ENCODE measurements around the gene ANKRD55. TPM values are rescaled to one million over a fixed set of nuclear protein-coding genes. Genes with fewer than 3 reads are reported as not detected.
"Not testable (repeated sequence)": the region's sequence is repeated elsewhere in the genome, so short reads cannot be mapped to it uniquely, and the experiment has no call there.

Gene ANKRD55
- total RNA-seq, 2 donors from 2014 or later, result not detected

DNA sequence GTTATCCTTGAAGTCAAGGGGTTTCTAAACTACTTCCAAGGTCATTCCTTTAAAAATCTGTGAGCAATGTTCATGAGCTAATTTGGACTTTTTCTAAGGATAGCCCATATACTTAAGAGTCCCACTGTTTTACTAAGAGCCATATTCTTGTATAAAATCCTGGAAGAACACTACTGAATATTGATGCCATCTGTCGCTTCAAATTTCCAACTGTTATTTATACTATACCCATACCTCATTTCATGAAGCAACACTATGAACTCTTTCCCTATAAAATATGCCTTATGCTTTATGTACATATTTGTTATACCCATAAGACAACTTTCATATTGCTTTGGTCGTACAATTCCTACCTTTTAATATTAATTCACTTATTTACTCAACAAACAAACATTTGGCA lies 12.4 kb upstream of the ANKRD55 start:
- Histone ChIP-seq H3K36me3 (no peaks in the 10 kb centered on the region), H3K27me3 (no peaks in the 10 kb centered on the region), H3K9me3 (no peaks in the 10 kb centered on the region), H3K4me1 (no peaks in the 10 kb centered on the region), H3K9ac (ENCODE audit: low read depth in 2 of 2, low read length in 2 of 2) (no peak overlapping the region), H3K4me3 (no peak overlapping the region), H3K27ac (no peak overlapping the region)
- intact Hi-C loops (cut with DNase I), result no loop called here
- TF ChIP-seq CTCF (IDR thresholded peaks at IDR 0.05), result no peak
- DNase-seq, result no peak

DNA sequence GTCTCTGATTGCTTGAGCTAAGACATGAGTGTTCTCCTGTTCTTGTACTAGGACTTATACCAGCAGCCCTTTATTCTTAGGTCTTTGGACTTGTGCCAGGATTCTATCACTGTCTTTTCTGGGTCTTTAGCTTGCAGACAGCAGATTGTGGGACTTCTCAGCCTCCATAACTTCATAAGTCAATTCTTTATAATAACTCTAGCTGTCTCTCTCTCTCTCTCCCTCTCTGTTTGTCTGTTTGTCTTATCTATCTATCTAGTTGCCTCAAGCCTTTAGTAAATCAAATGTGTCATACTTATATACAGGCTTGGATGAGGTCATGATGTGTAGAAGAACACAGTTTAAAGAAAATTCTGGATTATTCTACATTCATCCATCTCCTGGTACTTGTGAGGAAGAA lies 11.5 kb upstream of the ANKRD55 start:
- intact Hi-C loops (cut with DNase I), result no loop called here
- Histone ChIP-seq H3K27ac (no peak overlapping the region), H3K4me3 (no peak overlapping the region), H3K9me3 (no peaks in the 10 kb centered on the region), H3K9ac (ENCODE audit: low read depth in 2 of 2, low read length in 2 of 2) (no peak overlapping the region), H3K4me1 (no peaks in the 10 kb centered on the region), H3K36me3 (no peaks in the 10 kb centered on the region), H3K27me3 (no peaks in the 10 kb centered on the region)
- no peak for DNase-seq
- no peak for TF ChIP-seq CTCF (IDR thresholded peaks at IDR 0.05)

DNA sequence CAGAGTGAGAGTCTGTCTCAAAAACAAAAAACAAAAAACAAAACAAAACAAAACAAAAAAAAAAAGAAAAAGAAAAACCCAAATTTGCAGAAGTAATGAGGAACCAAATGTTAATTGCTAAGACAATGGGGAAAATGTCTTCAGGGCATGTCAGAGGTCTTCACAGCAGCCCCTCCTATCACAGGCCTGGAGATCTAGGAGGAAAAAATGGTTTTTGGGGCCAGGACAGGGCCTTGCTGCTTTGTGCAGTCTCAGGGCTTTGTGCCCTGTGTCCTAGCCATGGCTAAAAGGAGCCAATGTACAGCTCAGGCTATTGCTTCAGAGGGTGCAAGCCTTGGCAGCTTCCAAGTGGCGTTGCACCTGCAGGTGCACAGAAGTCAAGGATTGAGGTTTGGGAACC lies 9.1 kb upstream of the ANKRD55 start:
- H3K36me3 ChIP-seq; H3K9me3 ChIP-seq; H3K27me3 ChIP-seq; H3K27ac ChIP-seq; intact Hi-C loops (cut with DNase I); DNase-seq; H3K4me1 ChIP-seq; H3K9ac ChIP-seq (ENCODE audit: low read depth in 2 of 2, low read length in 2 of 2); H3K4me3 ChIP-seq: not testable (repeated sequence)

DNA sequence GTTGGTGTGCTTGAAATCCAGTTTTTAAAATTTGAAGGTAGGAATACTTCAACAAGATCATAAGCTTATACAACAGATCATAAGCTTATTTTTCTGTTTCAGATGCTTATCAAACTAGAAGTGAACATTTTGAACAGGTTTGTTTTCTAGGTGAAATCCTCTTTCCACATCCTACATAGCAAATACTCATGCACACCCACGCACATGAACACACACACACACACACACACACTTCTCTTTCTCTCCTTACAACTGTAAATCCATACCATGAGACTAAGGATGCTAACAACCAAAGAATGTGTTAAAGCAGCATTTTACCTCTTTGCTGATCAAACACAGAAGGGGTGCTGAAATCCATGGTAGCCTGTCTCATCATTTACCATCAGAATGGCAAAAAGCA lies 592 bp downstream of the ANKRD55 start:
- no peak for DNase-seq
- intact Hi-C loops (cut with DNase I), result no loop called here
- no peak for TF ChIP-seq CTCF (IDR thresholded peaks at IDR 0.05)
- H3K4me3 ChIP-seq, result no peak overlapping the region
- no peaks in the 10 kb centered on the region for H3K9me3 ChIP-seq
- H3K4me1 ChIP-seq, result no peaks in the 10 kb centered on the region
- H3K27me3 ChIP-seq, result no peaks in the 10 kb centered on the region
- no peak overlapping the region for H3K9ac ChIP-seq (ENCODE audit: low read depth in 2 of 2, low read length in 2 of 2)
- H3K27ac ChIP-seq, result no peak overlapping the region
- H3K36me3 ChIP-seq, result no peaks in the 10 kb centered on the region

DNA sequence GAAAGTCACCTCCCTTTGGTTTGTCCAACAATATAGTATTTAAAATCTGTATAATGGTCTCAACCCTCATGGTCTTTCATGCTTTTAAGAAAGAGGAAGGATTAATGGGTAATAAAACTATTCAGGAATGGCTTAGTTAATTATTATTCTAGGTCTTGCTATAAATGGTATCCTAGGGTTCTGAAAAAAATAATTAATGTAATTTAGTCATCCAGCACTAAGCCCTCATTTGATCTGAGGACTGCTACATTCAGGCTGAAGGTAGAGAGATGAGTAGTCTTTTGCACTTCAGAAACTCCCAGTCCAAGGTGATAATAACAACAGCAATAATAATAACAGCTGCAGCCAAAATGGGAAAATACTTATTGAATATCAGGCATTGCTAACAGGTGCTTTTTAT lies 2.6 kb downstream of the ANKRD55 start:
- H3K27me3 ChIP-seq, result no peaks in the 10 kb centered on the region
- H3K9me3 ChIP-seq, result no peaks in the 10 kb centered on the region
- no peak for DNase-seq
- no peak overlapping the region for H3K9ac ChIP-seq (ENCODE audit: low read depth in 2 of 2, low read length in 2 of 2)
- H3K36me3 ChIP-seq, result no peaks in the 10 kb centered on the region
- no peak for TF ChIP-seq CTCF (IDR thresholded peaks at IDR 0.05)
- no peak overlapping the region for H3K27ac ChIP-seq
- H3K4me1 ChIP-seq, result no peaks in the 10 kb centered on the region
- intact Hi-C loops (cut with DNase I), result no loop called here
- H3K4me3 ChIP-seq, result no peak overlapping the region

DNA sequence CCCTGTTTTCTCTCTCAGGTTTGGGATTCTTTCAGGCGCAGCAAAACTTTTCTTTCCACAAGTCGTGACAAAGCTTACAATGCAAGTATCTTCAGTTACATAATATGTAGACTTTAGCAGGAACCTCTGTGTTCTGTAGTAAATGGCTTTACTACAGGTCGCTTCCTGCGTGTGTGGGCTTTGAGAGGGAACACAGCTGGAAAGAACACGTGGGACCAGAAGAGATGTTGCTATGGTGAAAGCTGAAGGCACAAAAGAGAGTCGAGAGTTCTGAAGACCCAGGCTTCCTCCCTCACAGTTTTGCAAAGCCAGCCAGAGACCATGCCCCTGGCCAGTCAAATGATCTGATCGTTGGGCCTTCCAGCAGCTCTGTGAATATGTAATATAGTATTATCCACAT lies 4.0 kb downstream of the ANKRD55 start:
- H3K9ac ChIP-seq (ENCODE audit: low read depth in 2 of 2, low read length in 2 of 2), result no peak overlapping the region
- H3K36me3 ChIP-seq, result no peaks in the 10 kb centered on the region
- H3K27me3 ChIP-seq, result no peaks in the 10 kb centered on the region
- H3K4me1 ChIP-seq, result no peaks in the 10 kb centered on the region
- no peak for TF ChIP-seq CTCF (IDR thresholded peaks at IDR 0.05)
- DNase-seq, result no peak
- no peak overlapping the region for H3K4me3 ChIP-seq
- no peaks in the 10 kb centered on the region for H3K9me3 ChIP-seq
- intact Hi-C loops (cut with DNase I), result no loop called here
- no peak overlapping the region for H3K27ac ChIP-seq

All from colonic mucosa (tissue), 4 donors.